ENCODE results near the gene NOP53. TPM values are rescaled to one million over a fixed set of nuclear protein-coding genes. Genes with fewer than 3 reads are reported as not detected.
"Not testable (repeated sequence)": the region's sequence is repeated elsewhere in the genome, so short reads cannot be mapped to it uniquely, and the experiment has no call there.

NOP53 gene
- polyA plus RNA-seq, 1 donor: 501 TPM

- no peak for DNase-seq (ENCODE audit: low read depth)
Observed at GRCh38 chr19:47754206-47755064, 9.1 kb downstream of the NOP53 start.

- DNase-seq (ENCODE audit: low read depth): no peak
Observed at GRCh38 chr19:47755065-47755761, 9.9 kb downstream of the NOP53 start.

- DNase-seq (ENCODE audit: low read depth): no peak
Observed at GRCh38 chr19:47755762-47756626, 10.6 kb downstream of the NOP53 start.

- no peak for DNase-seq (ENCODE audit: low read depth)
Observed at GRCh38 chr19:47756627-47756929, 11.2 kb downstream of the NOP53 start.

GRCh38 chr19:47756953-47757608 lies 11.7 kb downstream of the NOP53 start:
- no peak for DNase-seq (ENCODE audit: low read depth)

GRCh38 chr19:47757617-47758442 lies 12.5 kb downstream of the NOP53 start:
- DNase-seq (ENCODE audit: low read depth): no peak

- no peak for DNase-seq (ENCODE audit: low read depth)
Observed at GRCh38 chr19:47758443-47758804, 13.1 kb downstream of the NOP53 start.

- no peak for DNase-seq (ENCODE audit: low read depth)
Observed at GRCh38 chr19:47760632-47760999, 15.3 kb downstream of the NOP53 start.

GRCh38 chr19:47761566-47761965 lies 16.2 kb downstream of the NOP53 start:
- no peak for DNase-seq (ENCODE audit: low read depth)

- no peak for DNase-seq (ENCODE audit: low read depth)
Observed at GRCh38 chr19:47762151-47762550, 16.8 kb downstream of the NOP53 start.

- no peak for DNase-seq (ENCODE audit: low read depth)
Observed at GRCh38 chr19:47762615-47763308, 17.4 kb downstream of the NOP53 start.

- DNase-seq (ENCODE audit: low read depth): not testable (repeated sequence)
Observed at GRCh38 chr19:47764705-47765104, 19.4 kb downstream of the NOP53 start.

- DNase-seq (ENCODE audit: low read depth): no peak
Observed at GRCh38 chr19:47765523-47766358, 20.4 kb downstream of the NOP53 start.

GRCh38 chr19:47766359-47766620 lies 20.9 kb downstream of the NOP53 start:
- no peak for DNase-seq (ENCODE audit: low read depth)

GRCh38 chr19:47766670-47767069 lies 21.3 kb downstream of the NOP53 start:
- DNase-seq (ENCODE audit: low read depth): no peak

GRCh38 chr19:47767349-47767748 lies 22.0 kb downstream of the NOP53 start:
- no peak for DNase-seq (ENCODE audit: low read depth)

GRCh38 chr19:47768604-47769003 lies 23.3 kb downstream of the NOP53 start:
- no peak for DNase-seq (ENCODE audit: low read depth)

- DNase-seq (ENCODE audit: low read depth): no peak
Observed at GRCh38 chr19:47769534-47769933, 24.2 kb downstream of the NOP53 start.

- DNase-seq (ENCODE audit: low read depth): not testable (repeated sequence)
Observed at GRCh38 chr19:47771291-47771690, 25.9 kb downstream of the NOP53 start.

- no peak for DNase-seq (ENCODE audit: low read depth)
Observed at GRCh38 chr19:47776568-47776967, 31.2 kb downstream of the NOP53 start.
